T47D (cell line): ENCODE data around the gene ARHGEF12.

Experiments used
- DNase-seq, 2 experiments: peaks; one replicate each; pipeline versions ENCODE4 v3.0.0 to v3.0.0-alpha.2; 2011 to 2012; ENCODE audit warnings: low read depth in 1 of 2, low spot score in 1 of 2
- JUND ChIP-seq: IDR thresholded peaks from 2 replicates; pipeline ENCODE4 v1.6.1; 2012; ENCODE audit warnings: low read depth
- in situ Hi-C: cut with HindIII; loops from 2 replicates; pipeline ENCODE4 v1.10.0; 2016; ENCODE audit warnings: low sequenced_read_pairs, low pct_unique_long_range_greater_than_20kb

The ARHGEF12 gene

DNA sequence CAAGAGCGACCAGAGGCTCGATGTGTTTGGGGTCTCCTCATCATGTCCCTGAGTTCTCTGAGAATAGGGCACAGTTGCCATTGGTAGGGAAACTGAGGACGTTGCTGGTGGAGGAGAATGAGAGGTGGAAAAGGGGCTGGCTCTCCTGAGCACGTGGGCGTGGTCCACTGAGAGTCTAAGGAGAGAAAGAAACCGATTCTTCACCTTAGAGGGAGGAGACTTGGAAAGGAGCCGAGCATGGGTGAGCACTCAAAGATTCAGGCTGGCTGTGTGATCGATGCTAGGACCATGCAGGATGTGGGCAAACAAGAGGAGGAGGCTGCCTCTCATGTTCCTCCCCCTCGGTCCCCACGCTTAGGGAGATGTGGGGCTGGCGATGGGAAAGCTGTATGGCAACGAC is 30.9 kb upstream of the ARHGEF12 start:
- no peak for DNase-seq
- TF ChIP-seq JUND, result no peak
- in situ Hi-C loops, result no loop called here

DNA sequence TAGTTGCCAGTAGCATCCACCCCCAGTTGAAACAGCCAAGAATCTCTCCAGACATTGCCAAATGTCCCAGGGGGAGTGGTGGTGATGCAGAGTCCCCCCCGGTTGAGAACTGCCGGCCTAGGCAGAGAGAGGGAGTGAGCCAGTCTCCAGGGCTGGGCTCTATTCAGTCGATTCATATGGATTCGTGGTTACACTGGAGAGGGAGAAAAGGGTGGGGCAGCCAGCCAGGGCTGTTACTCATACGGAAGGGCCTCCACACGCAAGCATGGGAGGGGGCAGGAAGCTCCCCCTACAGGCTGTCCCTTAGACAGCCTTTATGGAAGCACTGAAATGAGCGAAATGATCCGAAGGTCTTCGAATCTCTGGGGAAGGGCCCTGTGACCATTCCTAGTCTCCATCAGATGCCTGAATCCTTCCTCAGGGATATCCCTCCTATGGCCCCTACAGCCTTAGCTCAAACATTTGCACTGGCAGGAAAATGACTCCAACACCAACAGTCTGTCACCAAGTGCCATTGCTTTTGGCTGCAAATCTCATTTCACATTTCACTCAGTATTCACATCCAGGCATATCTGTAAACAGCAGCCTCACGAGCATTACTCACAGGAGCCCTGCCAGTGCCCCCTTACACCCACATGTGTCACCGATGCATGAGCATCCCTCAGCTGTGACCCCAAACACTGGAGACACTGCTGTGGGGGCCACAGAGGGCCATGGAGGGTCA is 29.5 kb upstream of the ARHGEF12 start:
- in situ Hi-C loops, result no loop called here
- TF ChIP-seq JUND, result no peak
- no peak for DNase-seq

DNA sequence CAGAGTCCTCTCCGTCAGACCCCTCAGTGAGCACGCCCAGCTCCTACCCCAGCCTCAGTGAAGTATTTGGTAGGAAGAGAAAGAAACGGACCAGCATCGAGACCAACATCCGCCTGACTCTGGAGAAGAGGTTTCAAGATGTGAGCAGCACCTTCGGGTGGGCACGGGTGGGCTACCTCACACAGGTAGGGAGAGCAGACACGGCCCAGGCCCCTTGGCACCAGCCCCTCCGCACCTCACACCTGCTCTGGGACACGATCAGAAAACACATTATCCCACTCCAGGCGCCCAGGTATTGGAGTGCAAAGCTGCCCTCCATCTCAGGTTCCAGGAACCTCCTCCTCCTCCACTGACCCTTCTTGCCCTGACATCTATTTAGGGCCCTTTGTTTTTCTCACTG is 28.7 kb upstream of the ARHGEF12 start:
- TF ChIP-seq JUND, result no peak
- in situ Hi-C loops, result no loop called here
- no peak for DNase-seq

DNA sequence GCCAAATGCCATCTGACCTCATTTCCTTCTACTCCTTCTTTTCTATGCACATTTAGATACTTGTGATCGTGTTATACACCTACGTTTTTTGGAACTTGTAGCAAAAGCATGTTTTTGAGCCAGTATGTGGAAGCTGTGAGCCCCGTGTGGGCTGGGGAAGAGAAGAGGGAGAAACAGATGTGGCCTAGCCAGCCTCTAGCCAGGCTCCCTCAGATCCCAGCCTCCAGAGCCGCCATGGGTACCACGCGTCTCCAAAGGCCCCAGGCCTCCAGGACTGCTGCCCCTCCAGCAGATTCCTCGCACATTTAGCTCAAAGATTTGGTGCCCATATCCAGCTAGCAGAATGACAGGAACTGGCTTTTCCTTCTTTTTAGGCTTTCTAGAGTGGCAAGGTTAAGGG is 28.1 kb upstream of the ARHGEF12 start:
- TF ChIP-seq JUND, result no peak
- no peak for DNase-seq
- in situ Hi-C loops, result no loop called here

DNA sequence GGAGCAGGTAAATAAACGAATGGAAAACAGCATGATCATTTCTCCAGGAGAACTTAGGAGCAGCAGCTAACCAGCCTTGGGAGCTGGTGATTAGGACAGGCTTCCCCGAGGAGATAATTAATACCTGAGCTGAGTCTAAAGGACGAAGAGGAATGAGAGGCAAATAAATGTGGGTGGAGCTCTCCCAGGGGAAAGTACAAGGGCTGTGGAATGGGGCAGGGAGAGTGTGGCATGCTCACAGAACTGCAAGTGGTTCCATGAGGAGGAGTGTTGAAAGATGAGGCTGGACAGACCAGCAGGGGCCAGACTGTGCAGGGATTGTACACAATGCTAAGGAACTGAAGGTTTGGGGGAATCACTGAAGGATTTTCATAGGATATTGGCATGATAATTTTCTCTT is 25.3 kb upstream of the ARHGEF12 start:
- TF ChIP-seq JUND, result no peak
- in situ Hi-C loops, result no loop called here
- DNase-seq, result no peak

DNA sequence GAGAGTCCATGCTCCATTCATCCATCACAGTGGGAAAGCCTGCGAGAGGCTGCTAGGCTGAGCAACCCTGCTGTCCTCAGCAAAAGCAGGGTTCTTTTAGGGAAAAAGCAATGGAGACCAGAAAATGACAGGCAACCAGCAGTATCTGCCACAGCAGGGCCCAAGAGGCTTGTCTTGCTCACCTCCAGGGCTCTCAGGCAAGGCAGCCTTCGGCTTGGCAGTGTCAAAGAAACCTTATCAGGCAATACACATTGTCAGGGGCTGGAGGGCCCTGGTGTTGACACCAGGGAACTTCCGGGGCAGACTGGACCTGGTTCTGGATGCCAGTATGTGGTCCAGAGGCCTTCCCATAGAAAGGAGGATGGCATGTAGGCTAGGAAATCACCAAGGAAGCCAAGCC is 21.4 kb upstream of the ARHGEF12 start:
- TF ChIP-seq JUND, result no peak
- in situ Hi-C loops, result no loop called here
- DNase-seq, result no peak

DNA sequence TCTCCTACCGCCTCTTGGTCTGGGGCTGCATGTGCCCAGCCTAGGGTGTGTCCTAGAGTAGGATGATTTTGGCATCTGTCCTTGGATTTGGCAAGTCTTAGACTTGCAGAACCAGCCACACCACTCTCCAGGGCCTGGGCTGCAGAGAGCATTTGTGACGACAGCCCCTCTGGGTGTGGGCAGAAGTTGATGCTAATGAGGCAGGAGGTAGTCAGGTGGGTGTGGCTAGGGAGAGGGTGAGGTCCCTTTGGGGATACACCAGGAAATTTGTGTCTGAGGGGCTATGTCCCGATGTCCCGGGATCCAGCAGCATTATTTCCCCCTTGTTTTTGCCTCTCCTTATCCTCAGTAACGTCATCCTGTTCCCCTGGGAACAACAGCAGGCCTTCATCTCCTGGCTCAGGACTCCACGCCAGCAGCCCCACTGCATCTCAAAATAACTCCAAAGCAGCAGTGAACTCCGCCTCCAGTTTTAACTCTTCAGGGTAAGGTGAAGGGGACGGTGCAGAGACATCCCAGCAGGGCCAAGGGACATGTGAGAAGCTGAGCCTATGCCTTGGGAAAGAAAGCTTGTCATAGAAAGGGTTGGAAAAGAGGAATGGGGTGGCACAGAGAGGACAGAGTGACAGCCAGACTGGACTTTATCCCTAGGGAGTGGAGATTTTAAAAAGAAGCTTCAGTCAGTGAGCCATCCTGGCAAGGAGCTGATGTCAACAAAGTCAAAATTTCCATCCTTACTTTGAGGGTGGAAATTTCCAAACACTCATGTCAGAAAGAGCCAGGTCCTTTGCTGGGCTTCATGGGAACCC is 19.1 kb upstream of the ARHGEF12 start:
- in situ Hi-C loops, result no loop called here
- peak; percentile 75 to 98 for DNase-seq
- TF ChIP-seq JUND, result no peak

DNA sequence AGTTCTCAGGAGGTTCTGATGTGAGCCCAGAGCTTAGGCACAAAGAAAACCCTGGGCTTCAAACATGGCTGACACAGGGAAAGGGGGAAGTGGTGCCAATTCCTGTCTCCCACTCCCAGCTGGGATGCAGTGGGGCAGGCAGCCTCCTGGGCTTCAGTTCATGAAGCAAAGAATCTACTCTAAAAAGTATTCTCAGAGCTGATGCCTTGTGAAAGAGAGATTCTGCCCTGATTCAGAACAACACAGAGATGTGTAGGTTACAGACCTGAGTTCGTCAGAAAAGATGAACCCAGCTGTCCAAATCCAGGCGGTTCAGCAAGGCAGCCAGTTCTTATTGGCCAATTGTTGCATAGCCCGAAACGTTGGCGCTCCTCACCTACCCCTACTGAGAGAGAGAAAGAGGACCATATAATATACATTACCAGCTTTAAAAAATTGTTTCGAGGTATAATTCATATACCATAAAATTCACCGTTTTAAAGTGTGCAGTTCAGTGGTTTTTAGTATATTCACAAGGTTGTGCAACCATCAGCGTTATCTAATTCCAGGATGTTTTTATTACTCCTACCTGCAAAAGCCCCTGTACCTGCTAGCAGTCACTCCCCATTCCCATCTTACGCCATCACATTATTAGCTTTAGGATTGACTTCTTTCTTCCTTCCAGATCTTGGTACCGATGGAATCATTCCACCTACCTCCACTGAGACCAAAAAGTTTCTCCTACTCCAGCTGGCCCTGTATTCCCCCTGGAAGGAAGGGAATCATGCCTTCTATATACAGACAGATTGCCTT is 18.3 kb upstream of the ARHGEF12 start:
- in situ Hi-C loops, result no loop called here
- TF ChIP-seq JUND, result no peak
- no peak for DNase-seq

DNA sequence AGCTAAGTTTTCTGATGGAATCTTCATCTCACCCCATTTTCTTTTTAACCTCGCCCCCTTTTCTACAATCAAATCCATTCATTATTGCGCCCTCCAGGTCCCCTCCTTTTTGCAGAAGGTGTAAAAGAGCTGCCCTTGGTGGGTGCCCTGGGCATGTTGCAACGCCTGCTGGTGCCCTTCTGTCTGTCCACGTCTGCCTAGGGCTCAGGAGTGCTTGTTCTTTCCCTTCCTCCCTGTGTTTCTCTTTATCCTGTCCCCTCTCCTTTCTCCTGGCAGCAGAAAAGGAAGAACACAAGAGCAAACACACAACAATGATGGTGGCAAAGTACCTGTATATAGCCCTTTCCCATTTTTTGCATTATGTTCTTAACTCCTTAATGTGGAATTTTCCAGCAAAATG is 17.3 kb upstream of the ARHGEF12 start:
- in situ Hi-C loops, result no loop called here
- DNase-seq, result no peak
- no peak for TF ChIP-seq JUND

DNA sequence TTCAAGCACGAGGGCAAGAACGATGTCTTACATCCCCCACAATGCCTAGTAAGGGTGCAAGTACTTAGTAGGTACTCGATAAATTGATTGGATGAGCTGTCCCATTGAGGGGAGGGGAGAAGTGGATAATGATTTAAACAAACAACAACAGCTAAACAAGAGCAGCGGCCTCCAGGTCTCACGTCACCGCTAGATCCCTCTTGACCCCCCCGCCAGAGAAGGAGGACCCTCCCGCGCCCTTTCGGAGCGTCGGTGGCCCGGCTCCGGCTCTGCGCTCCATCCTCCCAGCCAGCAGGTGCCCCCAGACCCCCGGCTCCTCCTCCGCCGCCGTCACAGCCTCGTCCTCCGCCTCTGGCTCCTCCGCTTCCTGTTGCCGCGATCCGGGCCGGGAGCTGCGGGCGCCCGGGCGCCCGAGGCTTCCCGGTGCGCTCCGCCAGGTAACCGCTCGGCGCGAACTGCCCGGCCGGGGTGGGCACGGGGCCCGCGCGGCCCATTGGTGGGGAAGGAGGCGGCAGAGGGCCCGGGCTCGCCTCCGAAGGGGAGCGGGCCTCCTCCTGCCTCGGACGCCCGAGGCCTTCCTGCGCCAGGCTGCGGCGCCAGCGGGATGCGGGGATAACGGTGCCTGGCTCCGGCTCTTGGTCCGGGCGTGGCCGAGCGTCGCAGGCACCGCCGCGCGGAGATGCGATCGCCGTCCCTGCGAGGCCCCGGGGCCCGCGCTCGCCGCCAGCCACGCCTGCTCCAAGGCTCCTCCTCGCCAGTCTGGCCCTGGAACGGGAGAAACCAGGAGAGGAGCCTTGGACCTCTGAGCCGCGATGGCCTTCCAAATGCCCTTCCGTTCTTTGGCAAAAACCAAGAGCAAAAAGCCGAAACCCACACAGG is 11.0 kb upstream of the ARHGEF12 start, which contains the start of gene TLCD5:
TLCD5 (plus strand) TSS at position 368 of the 879 bp plus-strand sequence. CDS start 2,143 bp downstream, outside the sequence.
- no peak for TF ChIP-seq JUND
- in situ Hi-C loops, result no loop called here
- peak; percentile 49 to 74 for DNase-seq

DNA sequence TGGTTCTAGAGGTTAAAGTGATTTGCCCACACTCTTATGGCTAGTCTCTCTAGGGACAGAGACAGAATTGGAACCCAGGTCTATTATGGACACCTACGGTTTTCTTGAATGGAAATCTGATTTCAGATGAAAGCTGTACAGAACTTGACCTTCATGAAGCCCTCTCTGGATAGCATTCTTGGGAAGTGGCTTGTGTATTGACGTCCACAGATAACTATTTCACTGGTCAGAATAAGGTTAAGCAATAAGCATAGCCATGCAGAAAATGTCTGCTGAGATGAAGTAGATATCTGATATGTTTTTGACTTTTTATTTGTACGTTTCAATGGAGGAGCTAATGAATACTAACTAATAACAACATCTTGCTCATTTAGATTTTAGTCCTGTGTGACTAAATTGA is 10.0 kb upstream of the ARHGEF12 start:
- in situ Hi-C loops, result no loop called here
- no peak for TF ChIP-seq JUND
- no peak for DNase-seq

DNA sequence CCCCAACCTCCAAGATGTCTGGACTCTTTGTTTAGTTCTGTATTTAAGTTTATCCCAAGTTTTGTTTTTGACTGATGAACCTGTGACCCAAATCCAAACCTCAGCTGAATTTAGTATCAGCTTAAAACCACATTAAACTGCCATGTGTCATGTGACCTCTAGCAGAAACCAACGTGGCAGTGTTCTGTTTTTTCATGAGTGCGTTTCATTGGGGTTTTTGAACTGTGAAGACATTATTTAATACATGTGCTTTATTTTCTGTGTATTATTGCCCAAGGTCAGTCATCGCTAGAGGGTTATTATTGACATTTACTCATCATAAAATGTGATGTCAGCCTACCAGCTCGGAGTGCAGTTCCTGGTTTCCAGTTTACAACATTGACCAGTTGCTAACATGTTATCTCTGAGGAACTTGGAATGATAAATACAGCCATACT is 9.3 kb upstream of the ARHGEF12 start:
- no peak for TF ChIP-seq JUND
- in situ Hi-C loops, result no loop called here
- no peak for DNase-seq
